DOHH2 (cell line): Measurements from ENCODE around the gene RAC3.

Source experiments
- H3F3A ChIP-seq: fragments of 200-600 bp; sonication (generic), shearing (Covaris generic); 2 replicates; pipeline ENCODE4 v1.6.0; 2016; ENCODE audit warnings: antibody characterized with exemption, mild to moderate bottlenecking; ENCODE audit not compliant: control insufficient read depth, insufficient read depth
- H3K27ac ChIP-seq: fragments of 200-600 bp; sonication (generic); 2 replicates; pipeline ENCODE4 v1.5.1; 2014; ENCODE audit warnings: low read depth, mild to moderate bottlenecking, low read length, moderate library complexity
- H3K27me3 ChIP-seq: fragments of 200-600 bp; sonication (generic); 2 replicates; pipeline ENCODE4 v1.6.1; 2014; ENCODE audit warnings: mild to moderate bottlenecking, low read length, mixed read lengths; ENCODE audit not compliant: control insufficient read depth
- H3K36me3 ChIP-seq: fragments of 200-600 bp; sonication (generic); 2 replicates; pipeline ENCODE4 v1.6.1; 2014; ENCODE audit warnings: mild to moderate bottlenecking, low read length, moderate library complexity, mixed read lengths; ENCODE audit not compliant: control insufficient read depth
- H3K4me1 ChIP-seq: fragments of 200-600 bp; sonication (generic); 2 replicates; pipeline ENCODE4 v1.6.1; 2014; ENCODE audit warnings: mild to moderate bottlenecking, low read length, mixed read lengths; ENCODE audit not compliant: control insufficient read depth
- H3K4me2 ChIP-seq: fragments of 200-600 bp; sonication (generic); 2 replicates; pipeline ENCODE4 v1.6.0; 2014; ENCODE audit warnings: mild to moderate bottlenecking, low read length, moderate library complexity
- H3K4me3 ChIP-seq: fragments of 200-600 bp; sonication (generic); 2 replicates; pipeline ENCODE4 v1.5.1; 2014; ENCODE audit warnings: mild to moderate bottlenecking, low read length, mixed read lengths
- H3K79me2 ChIP-seq: fragments of 200-600 bp; sonication (generic); 2 replicates; pipeline ENCODE4 v1.6.1; 2014; ENCODE audit warnings: mild to moderate bottlenecking, low read length, mixed read lengths; ENCODE audit not compliant: control insufficient read depth
- H3K9me2 ChIP-seq: fragments of 200-600 bp; sonication (generic); replicated peaks from 2 replicates; pipeline ENCODE4 v1.6.1; 2014; ENCODE audit warnings: mild to moderate bottlenecking, low read length, mixed read lengths; ENCODE audit not compliant: control insufficient read depth
- H3K9me3 ChIP-seq: fragments of 200-600 bp; sonication (generic); 2 replicates; pipeline ENCODE4 v1.6.1; 2014; ENCODE audit warnings: antibody characterized with exemption, low read length, mixed read lengths; ENCODE audit not compliant: control insufficient read depth, insufficient read depth
- H4K20me1 ChIP-seq: fragments of 200-600 bp; sonication (generic); 2 replicates; pipeline ENCODE4 v1.6.0; 2014; ENCODE audit warnings: low read depth, mild to moderate bottlenecking, antibody characterized with exemption, low read length, moderate library complexity; ENCODE audit not compliant: control insufficient read depth, insufficient read depth
- CTCF ChIP-seq: fragments of 200-600 bp; sonication (generic); IDR thresholded peaks from one replicate; pipeline ENCODE4 v1.5.1; 2014; ENCODE audit warnings: antibody characterized with exemption, mild to moderate bottlenecking, low read depth, low read length; ENCODE audit not compliant: poor library complexity, severe bottlenecking
- EZH2phosphoT487 ChIP-seq: fragments of 200-600 bp; sonication (generic); IDR thresholded peaks from 2 replicates; pipeline ENCODE4 v1.6.1; 2017; ENCODE audit warnings: borderline replicate concordance, mild to moderate bottlenecking, antibody characterized with exemption, low read length, moderate library complexity, mixed read lengths

The RAC3 gene

GRCh38 chr17:82016875-82017459 is 14.5 kb upstream of the RAC3 start:
- Histone ChIP-seq H3K9me2 (no peaks in the 10 kb centered on the region), H3K4me3 (no peak overlapping the region), H3F3A (peaks cover 3% of the 10 kb centered on the region; the same call in 1 of the 2 replicates), H3K36me3 (peaks cover 7% of the 10 kb centered on the region), H3K27me3 (no peaks in the 10 kb centered on the region), H4K20me1 (peaks cover 8% of the 10 kb centered on the region; the same call in 1 of the 2 replicates), H3K27ac (no peak overlapping the region), H3K4me1 (peaks cover 22% of the 10 kb centered on the region), H3K9me3 (no peaks in the 10 kb centered on the region), H3K4me2 (no peak overlapping the region), H3K79me2 (peaks cover 17% of the 10 kb centered on the region)
- TF ChIP-seq EZH2phosphoT487, result no peak
- no peak for TF ChIP-seq CTCF

GRCh38 chr17:82017612-82018151 is 13.8 kb upstream of the RAC3 start:
- Histone ChIP-seq H3K4me3 (no peak overlapping the region), H3K9me2 (no peaks in the 10 kb centered on the region), H3K27ac (no peak overlapping the region), H3K4me1 (peaks cover 22% of the 10 kb centered on the region), H4K20me1 (peaks cover 8% of the 10 kb centered on the region; the same call in 1 of the 2 replicates), H3K79me2 (peaks cover 23% of the 10 kb centered on the region), H3K9me3 (no peaks in the 10 kb centered on the region), H3K36me3 (peaks cover 7% of the 10 kb centered on the region), H3F3A (peaks cover 3% of the 10 kb centered on the region; the same call in 1 of the 2 replicates), H3K27me3 (no peaks in the 10 kb centered on the region), H3K4me2 (no peak overlapping the region)
- TF ChIP-seq CTCF (no peak), EZH2phosphoT487 (no peak)

- H3K36me3 ChIP-seq, result peaks cover 7% of the 10 kb centered on the region
- H3K4me3 ChIP-seq, result no peak overlapping the region
- TF ChIP-seq EZH2phosphoT487 (no peak), CTCF (no peak)
- H3K27ac ChIP-seq, result no peak overlapping the region
- no peaks in the 10 kb centered on the region for H3K9me3 ChIP-seq
- H3K9me2 ChIP-seq, result no peaks in the 10 kb centered on the region
- peaks cover 8% of the 10 kb centered on the region; the same call in 1 of the 2 replicates for H4K20me1 ChIP-seq
- no peak overlapping the region for H3K4me2 ChIP-seq
- no peaks in the 10 kb centered on the region for H3K27me3 ChIP-seq
- peaks cover 3% of the 10 kb centered on the region; the same call in 1 of the 2 replicates for H3F3A ChIP-seq
- H3K79me2 ChIP-seq, result peaks cover 23% of the 10 kb centered on the region
- peaks cover 22% of the 10 kb centered on the region for H3K4me1 ChIP-seq
Measured at GRCh38 chr17:82018152-82018988, 13.1 kb upstream of the RAC3 start.
